ACHN (cell line): ENCODE data around the gene TTLL12.
"Not testable (repeated sequence)": the region's sequence is repeated elsewhere in the genome, so short reads cannot be mapped to it uniquely, and the experiment has no call there.

Experiments
- DNase-seq: peaks from one replicate; pipeline ENCODE4 v3.0.0-alpha.2; 2015
- in situ Hi-C: cut with HindIII; loops from 2 replicates; pipeline ENCODE4 v1.10.0; 2017; ENCODE audit warnings: low sequenced_read_pairs, low pct_ligation_motif_present, low pct_unique_long_range_greater_than_20kb

The TTLL12 gene

GRCh38 chr22:43145371-43145770 lies 41.6 kb downstream of the TTLL12 start:
- in situ Hi-C loops, DNase-seq: not testable (repeated sequence)

- DNase-seq: no peak
- in situ Hi-C loops: no loop called here
Observed at GRCh38 chr22:43144949-43145348, 42.0 kb downstream of the TTLL12 start.

- peak; percentile 74 for DNase-seq
- in situ Hi-C loops: no loop called here
Observed at GRCh38 chr22:43142880-43143562, 43.9 kb downstream of the TTLL12 start, which contains the start of gene MCAT. MCAT (minus strand) TSS chr22:43143398; CDS start chr22:43143348, 50 bp downstream.

GRCh38 chr22:43136801-43137200 lies 50.1 kb downstream of the TTLL12 start:
- in situ Hi-C loops: no loop called here
- no peak for DNase-seq

- in situ Hi-C loops: no loop called here
- DNase-seq: peak; percentile 23
Observed at GRCh38 chr22:43136255-43136654, 50.7 kb downstream of the TTLL12 start.

GRCh38 chr22:43135565-43135964 lies 51.4 kb downstream of the TTLL12 start:
- no peak for DNase-seq
- in situ Hi-C loops: no loop called here

- no peak for DNase-seq
- in situ Hi-C loops: no loop called here
Observed at GRCh38 chr22:43134553-43134952, 52.4 kb downstream of the TTLL12 start.

- in situ Hi-C loops: no loop called here
Observed at GRCh38 chr22:43133401-43133800, 53.5 kb downstream of the TTLL12 start.

GRCh38 chr22:43131773-43132501 lies 55.0 kb downstream of the TTLL12 start:
- in situ Hi-C loops: no loop called here
- no peak for DNase-seq

More at GRCh38 chr22:43133401-43133800, 53.5 kb downstream of the TTLL12 start:
- no peak for DNase-seq

GRCh38 chr22:43129426-43130425 lies 57.2 kb downstream of the TTLL12 start:
- no peak for DNase-seq
- in situ Hi-C loops: no loop called here

GRCh38 chr22:43128928-43129424 lies 58.0 kb downstream of the TTLL12 start:
- in situ Hi-C loops: no loop called here
- no peak for DNase-seq

- in situ Hi-C loops: no loop called here
- no peak for DNase-seq
Observed at GRCh38 chr22:43128116-43128515, 58.8 kb downstream of the TTLL12 start.

GRCh38 chr22:43127166-43127908 lies 59.6 kb downstream of the TTLL12 start:
- DNase-seq: no peak
- in situ Hi-C loops: no loop called here

GRCh38 chr22:43126501-43127165 lies 60.3 kb downstream of the TTLL12 start:
- in situ Hi-C loops: no loop called here
- DNase-seq: peak; percentile 83

GRCh38 chr22:43118953-43119458 lies 67.9 kb downstream of the TTLL12 start:
- in situ Hi-C loops: no loop called here
- no peak for DNase-seq

GRCh38 chr22:43118024-43118849 lies 68.7 kb downstream of the TTLL12 start:
- in situ Hi-C loops: no loop called here
- no peak for DNase-seq

GRCh38 chr22:43116932-43117331 lies 70.0 kb downstream of the TTLL12 start:
- in situ Hi-C loops: no loop called here
- no peak for DNase-seq
